Epithelial cell of esophagus (primary cell): Measurements from ENCODE around the gene TMEM114.
"Not testable (repeated sequence)": the region's sequence is repeated elsewhere in the genome, so short reads cannot be mapped to it uniquely, and the experiment has no call there.

Experiments
- DNase-seq: peaks from one replicate; pipeline ENCODE4 v3.0.0; 2010; ENCODE audit warnings: low read depth
- H3K4me3 ChIP-seq: 2 replicates; pipeline ENCODE4 v1.5.1; 2011; ENCODE audit warnings: mild to moderate bottlenecking, low read length, control low read depth
- CTCF ChIP-seq: IDR thresholded peaks from 2 replicates; pipeline ENCODE4 v1.5.1; 2011; ENCODE audit warnings: low read depth, mild to moderate bottlenecking, low read length, control low read depth, inconsistent platforms; ENCODE audit not compliant: insufficient read depth; ENCODE audit errors: missing control alignments

Gene TMEM114

GRCh38 chr16:8569650-8570346 lies 20.5 kb downstream of the TMEM114 start:
- DNase-seq, result no peak
- TF ChIP-seq CTCF, result no peak
- no peak overlapping the region for H3K4me3 ChIP-seq

GRCh38 chr16:8568231-8568617 lies 22.1 kb downstream of the TMEM114 start:
- DNase-seq, result no peak
- no peak for TF ChIP-seq CTCF
- no peak overlapping the region for H3K4me3 ChIP-seq

GRCh38 chr16:8567355-8568230 lies 22.7 kb downstream of the TMEM114 start:
- peak; percentile 89 for DNase-seq
- TF ChIP-seq CTCF, result peak; percentile 98
- H3K4me3 ChIP-seq, result no peak overlapping the region

GRCh38 chr16:8565498-8565897 lies 24.8 kb downstream of the TMEM114 start:
- DNase-seq, result no peak
- TF ChIP-seq CTCF, result no peak
- no peak overlapping the region for H3K4me3 ChIP-seq

- no peak for DNase-seq
- no peak overlapping the region for H3K4me3 ChIP-seq
- no peak for TF ChIP-seq CTCF
Observed at GRCh38 chr16:8564934-8565345, 25.4 kb downstream of the TMEM114 start.

GRCh38 chr16:8563944-8564540 lies 26.3 kb downstream of the TMEM114 start:
- DNase-seq, result peak; percentile 15
- not testable (repeated sequence) for H3K4me3 ChIP-seq

GRCh38 chr16:8561496-8561895 lies 28.8 kb downstream of the TMEM114 start:
- TF ChIP-seq CTCF, result no peak
- DNase-seq, result no peak
- no peak overlapping the region for H3K4me3 ChIP-seq
